Neural progenitor cell (in vitro differentiated cells): ENCODE data around the gene GRIFIN. TPM values are rescaled to one million over a fixed set of nuclear protein-coding genes. Genes with fewer than 3 reads are reported as not detected.
A peak's percentile ranks its signal among the peaks of the same experiment; 100 is the strongest.

Source experiments
- DNase-seq: peaks from one replicate; pipeline ENCODE4 v3.0.0-alpha.2; 2016; ENCODE audit warnings: low spot score
- H2AFZ ChIP-seq: fragments of 200-600 bp; sonication (generic); replicated peaks from 2 replicates; pipeline ENCODE4 v1.6.1; 2016; ENCODE audit warnings: antibody characterized with exemption
- H3F3A ChIP-seq: fragments of 200-600 bp; sonication (generic); 2 replicates; pipeline ENCODE4 v1.6.1; 2016; ENCODE audit warnings: antibody characterized with exemption, low read depth
- H3K27ac ChIP-seq: fragments of 200-600 bp; sonication (generic); 2 replicates; pipeline ENCODE4 v1.5.1; 2016; ENCODE audit warnings: mild to moderate bottlenecking
- H3K27me3 ChIP-seq: fragments of 200-600 bp; sonication (generic); 2 replicates; pipeline ENCODE4 v1.6.1; 2016; ENCODE audit warnings: mild to moderate bottlenecking, moderate library complexity
- H3K36me3 ChIP-seq: fragments of 200-600 bp; sonication (generic); 2 replicates; pipeline ENCODE4 v1.5.1; 2016
- H3K4me1 ChIP-seq: fragments of 200-600 bp; sonication (generic); 2 replicates; pipeline ENCODE4 v1.6.1; 2016; ENCODE audit warnings: mixed run types
- H3K4me2 ChIP-seq: fragments of 200-600 bp; sonication (generic); 2 replicates; pipeline ENCODE4 v1.6.1; 2016
- H3K4me3 ChIP-seq: fragments of 200-600 bp; sonication (generic); 2 replicates; pipeline ENCODE4 v1.5.1; 2016
- H3K79me2 ChIP-seq: fragments of 200-600 bp; sonication (generic); 2 replicates; pipeline ENCODE4 v1.6.1; 2016; ENCODE audit warnings: low read depth
- H3K9ac ChIP-seq: fragments of 200-600 bp; sonication (generic); 2 replicates; pipeline ENCODE4 v1.6.1; 2016
- H3K9me3 ChIP-seq: fragments of 200-600 bp; sonication (generic); 2 replicates; pipeline ENCODE4 v1.5.1; 2016; ENCODE audit warnings: low read depth
- H4K20me1 ChIP-seq: fragments of 200-600 bp; sonication (generic); 2 replicates; pipeline ENCODE4 v1.6.1; 2016; ENCODE audit warnings: low read depth
- H3K27ac Mint-ChIP-seq: 3 replicates; pipeline ENCODE4 v1.8.0; 2021; ENCODE audit warnings: mixed read lengths
- H3K27me3 Mint-ChIP-seq: 2 replicates; pipeline ENCODE4 v1.8.0; 2022; ENCODE audit warnings: low read depth, mild to moderate bottlenecking, inconsistent platforms, moderate library complexity, mixed read lengths; ENCODE audit not compliant: insufficient read depth
- H3K36me3 Mint-ChIP-seq: 3 replicates; pipeline ENCODE4 v1.8.0; 2021; ENCODE audit warnings: mixed read lengths
- H3K4me1 Mint-ChIP-seq: 3 replicates; pipeline ENCODE4 v1.8.0; 2021; ENCODE audit warnings: mixed read lengths
- H3K4me3 Mint-ChIP-seq: 3 replicates; pipeline ENCODE4 v1.8.0; 2021; ENCODE audit warnings: mild to moderate bottlenecking, moderate library complexity, mixed read lengths
- H3K9me3 Mint-ChIP-seq: 3 replicates; pipeline ENCODE4 v1.8.0; 2020; ENCODE audit warnings: mixed read lengths
- CTCF ChIP-seq: fragments of 200-600 bp; sonication (generic); IDR thresholded peaks from 2 replicates; pipeline ENCODE4 v1.5.1; 2017; ENCODE audit warnings: antibody characterized with exemption, mild to moderate bottlenecking
- EZH2 ChIP-seq: fragments of 200-600 bp; sonication (generic); IDR thresholded peaks from 2 replicates; pipeline ENCODE4 v1.6.1; 2017; ENCODE audit warnings: antibody characterized with exemption, mild to moderate bottlenecking, moderate library complexity
- EZH2phosphoT487 ChIP-seq: fragments of 200-600 bp; sonication (generic); IDR thresholded peaks from 2 replicates; pipeline ENCODE4 v1.6.1; 2017; ENCODE audit warnings: antibody characterized with exemption
- total RNA-seq: library from RNA; depleted of rRNA; stranded (reverse); fragments of >200 nt; gene quantifications from 2 replicates; pipeline ENCODE4 v1.2.3, GENCODE V29; 2015; ENCODE audit warnings: low replicate concordance

Gene GRIFIN
- total RNA-seq, 1 donor from 2014 or later: not detected

DNA sequence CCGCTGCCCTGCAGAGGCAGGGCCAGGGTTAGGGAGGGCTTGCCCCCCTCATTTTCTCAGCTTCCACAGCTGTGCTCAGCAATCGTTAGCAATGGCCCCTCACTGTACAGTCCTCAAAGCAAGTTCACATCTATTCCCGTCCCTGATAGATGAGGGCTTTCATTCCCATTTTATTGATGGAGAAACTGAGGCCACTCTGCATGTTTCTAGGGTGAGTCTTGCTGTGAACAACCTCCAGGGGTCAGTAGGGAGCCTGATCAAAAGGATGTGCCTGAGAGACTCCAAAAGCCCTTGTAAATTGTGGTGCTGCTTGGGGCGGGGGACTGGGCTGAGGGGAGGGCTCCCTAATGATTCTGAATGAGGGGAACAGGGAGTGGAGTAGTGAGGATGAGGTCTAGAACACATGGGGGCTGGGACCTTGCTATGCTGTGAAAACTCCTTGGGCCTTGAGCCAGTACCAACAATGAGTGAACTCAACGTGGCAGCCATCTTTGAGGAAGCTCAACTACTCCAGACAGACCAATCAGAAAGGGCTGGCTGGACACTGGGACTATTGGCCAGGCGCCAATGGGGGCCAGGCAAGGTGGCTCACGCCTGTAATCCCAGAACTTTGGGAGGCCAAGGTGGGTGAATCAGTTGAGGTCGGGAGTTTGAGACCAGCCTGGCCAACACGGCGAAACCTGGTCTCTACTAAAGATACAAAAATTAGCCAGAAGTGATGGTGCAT lies 6.7 kb upstream of the GRIFIN start:
- peaks cover 5% of the 10 kb centered on the region for H3K9me3 Mint-ChIP-seq
- Histone ChIP-seq H3K27ac (no peak overlapping the region), H3K4me2 (no peak overlapping the region), H3F3A (peaks cover 4% of the 10 kb centered on the region), H3K4me1 (peaks cover 7% of the 10 kb centered on the region), H3K4me3 (no peak overlapping the region), H3K9me3 (no peaks in the 10 kb centered on the region), H3K9ac (no peak overlapping the region), H3K36me3 (no peaks in the 10 kb centered on the region), H2AFZ (no peak overlapping the region), H3K79me2 (no peaks in the 10 kb centered on the region), H3K27me3 (no peaks in the 10 kb centered on the region), H4K20me1 (no peaks in the 10 kb centered on the region)
- DNase-seq: no peak
- H3K4me3 Mint-ChIP-seq: no peak overlapping the region
- no peak overlapping the region for H3K27ac Mint-ChIP-seq
- H3K27me3 Mint-ChIP-seq: peaks cover 15% of the 10 kb centered on the region
- H3K4me1 Mint-ChIP-seq: peaks cover 27% of the 10 kb centered on the region
- TF ChIP-seq EZH2 (no peak), CTCF (peak; percentile 12)
- no peaks in the 10 kb centered on the region for H3K36me3 Mint-ChIP-seq

DNA sequence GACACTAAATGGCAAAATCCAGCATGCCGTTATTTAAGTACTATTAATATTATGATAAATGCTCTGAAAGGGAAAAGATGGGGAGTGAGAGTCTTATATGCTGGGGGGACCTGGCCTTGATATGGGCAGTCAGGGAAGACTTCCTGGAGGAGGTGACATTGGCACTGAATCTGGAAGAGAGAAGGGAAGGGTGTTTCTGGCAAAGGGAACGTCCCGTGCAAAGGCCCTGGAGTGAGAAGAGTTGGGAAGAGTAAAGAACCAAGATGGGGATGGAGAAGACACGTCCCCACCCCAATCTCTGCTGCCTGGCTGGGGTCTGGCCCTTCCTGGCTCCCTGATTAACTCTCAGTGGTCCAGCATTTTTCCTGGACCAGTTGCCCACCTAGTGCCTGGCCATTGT lies 5.0 kb upstream of the GRIFIN start:
- no peak for DNase-seq
- Histone ChIP-seq H3K4me3 (no peak overlapping the region), H2AFZ (no peak overlapping the region), H4K20me1 (no peaks in the 10 kb centered on the region), H3F3A (peaks cover 4% of the 10 kb centered on the region), H3K27ac (no peak overlapping the region), H3K4me1 (peaks cover 22% of the 10 kb centered on the region), H3K9ac (no peak overlapping the region), H3K4me2 (no peak overlapping the region), H3K36me3 (no peaks in the 10 kb centered on the region), H3K9me3 (no peaks in the 10 kb centered on the region), H3K27me3 (no peaks in the 10 kb centered on the region), H3K79me2 (no peaks in the 10 kb centered on the region)
- Mint-ChIP-seq H3K27me3 (peaks cover 15% of the 10 kb centered on the region), H3K36me3 (no peaks in the 10 kb centered on the region), H3K4me3 (no peak overlapping the region), H3K27ac (peak overlapping the region; percentile 78), H3K4me1 (peaks cover 36% of the 10 kb centered on the region), H3K9me3 (peaks cover 5% of the 10 kb centered on the region)
- TF ChIP-seq CTCF: no peak
- TF ChIP-seq EZH2phosphoT487: no peak
- TF ChIP-seq EZH2: no peak

DNA sequence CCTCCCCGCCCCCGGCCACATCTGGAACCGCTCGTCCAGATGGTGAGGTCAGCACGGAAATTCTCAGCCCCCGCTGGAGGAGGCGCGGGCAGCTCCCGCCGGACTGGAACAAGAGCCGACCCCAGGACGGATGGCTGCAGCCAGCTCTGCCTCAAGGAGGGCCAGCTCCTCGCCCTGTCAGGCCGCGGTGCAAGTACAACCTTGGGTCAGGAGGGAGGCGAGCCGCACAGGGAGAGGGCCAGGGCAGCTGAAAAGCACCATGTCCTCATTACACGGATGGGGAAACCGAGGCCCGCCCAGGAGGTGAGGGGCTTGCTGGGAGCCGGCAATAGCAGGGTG lies 3.8 kb upstream of the GRIFIN start:
- Mint-ChIP-seq H3K27ac (peak overlapping the region; percentile 69), H3K36me3 (no peaks in the 10 kb centered on the region), H3K27me3 (peaks cover 15% of the 10 kb centered on the region), H3K4me1 (peaks cover 35% of the 10 kb centered on the region), H3K4me3 (no peak overlapping the region), H3K9me3 (peaks cover 5% of the 10 kb centered on the region)
- no peak for DNase-seq
- no peak overlapping the region for H2AFZ ChIP-seq
- no peak overlapping the region for H3K4me2 ChIP-seq
- H3K9me3 ChIP-seq: no peaks in the 10 kb centered on the region
- no peaks in the 10 kb centered on the region for H3K36me3 ChIP-seq
- peaks cover 22% of the 10 kb centered on the region for H3K4me1 ChIP-seq
- no peak overlapping the region for H3K9ac ChIP-seq
- no peaks in the 10 kb centered on the region for H3K27me3 ChIP-seq
- H3K27ac ChIP-seq: no peak overlapping the region
- no peak overlapping the region for H3K4me3 ChIP-seq
- no peaks in the 10 kb centered on the region for H4K20me1 ChIP-seq
- H3K79me2 ChIP-seq: no peaks in the 10 kb centered on the region
- H3F3A ChIP-seq: peaks cover 4% of the 10 kb centered on the region
- no peak for TF ChIP-seq EZH2phosphoT487
- no peak for TF ChIP-seq EZH2
- no peak for TF ChIP-seq CTCF
